Measurements from ENCODE around the gene KLRG1. TPM values are rescaled to one million over a fixed set of nuclear protein-coding genes. Genes with fewer than 3 reads are reported as not detected.

KLRG1 gene
- total RNA-seq, 1 experiment from 2014 or later, result 2.1 TPM

- Histone ChIP-seq H3K14ac (ENCODE audit: insufficient read depth, low read length) (no peak overlapping the region), H3K79me1 (ENCODE audit: insufficient read depth, low read depth, low read length, poor library complexity, severe bottlenecking) (no peaks in the 10 kb centered on the region), H4K20me1 (ENCODE audit: control insufficient read depth, insufficient read depth, insufficient read length) (no peaks in the 10 kb centered on the region), H3K18ac (ENCODE audit: insufficient read length, low read depth, low read length) (no peak overlapping the region), H3K27me3 (ENCODE audit: insufficient read depth, low read length) (no peaks in the 10 kb centered on the region), H3K23ac (ENCODE audit: insufficient read length, low read depth, low read length) (no peak overlapping the region), H3K9me3 (ENCODE audit: control insufficient read depth, low read depth, low read length) (no peaks in the 10 kb centered on the region), H3K79me2 (ENCODE audit: insufficient read depth, low read length) (no peaks in the 10 kb centered on the region), H3K56ac (ENCODE audit: insufficient read length, low read depth, low read length) (no peak overlapping the region), H3K4me1 (ENCODE audit: insufficient read depth, low read length) (peaks cover 3% of the 10 kb centered on the region; the same call in 1 of the 2 replicates), H3K4me2 (ENCODE audit: insufficient read depth, insufficient read length, low read length) (no peak overlapping the region), H4K91ac (ENCODE audit: insufficient read length, low read depth, low read length) (no peak overlapping the region), H4K5ac (ENCODE audit: insufficient read length, low read depth, low read length) (no peak overlapping the region), H2BK12ac (ENCODE audit: insufficient read length, low read depth, low read length) (no peak overlapping the region), H4K8ac (replicated peaks; ENCODE audit: insufficient read length, low read depth, low read length) (no peak overlapping the region), H2BK20ac (ENCODE audit: low read depth, low read length, poor library complexity, severe bottlenecking) (no peak overlapping the region), H2BK5ac (ENCODE audit: insufficient read length, low read length) (no peak overlapping the region), H3K27ac (ENCODE audit: insufficient read length, low read depth, low read length) (no peak overlapping the region), H3K4ac (ENCODE audit: low read depth, low read length) (no peak overlapping the region), H2BK15ac (ENCODE audit: low read depth, low read length) (no peak overlapping the region), H2BK120ac (ENCODE audit: low read depth, low read length, poor library complexity, severe bottlenecking) (no peak overlapping the region), H2AFZ (ENCODE audit: low read length) (no peak overlapping the region), H3K9ac (ENCODE audit: extremely low read depth, insufficient read length, low read length) (no peak overlapping the region), H3K23me2 (ENCODE audit: insufficient read length, low read depth, low read length, poor library complexity, severe bottlenecking) (no peaks in the 10 kb centered on the region), H2AK5ac (ENCODE audit: insufficient read length, low read length) (no peak overlapping the region), H3T11ph (ENCODE audit: low read length) (no peak overlapping the region)
- Mint-ChIP-seq H3K4me1 (peaks cover 3% of the 10 kb centered on the region in 2 experiments), H3K36me3 (ENCODE audit: insufficient read depth in 1 of 3, low read depth in 3 of 3) (peaks cover 0 to 3% (median 0%) of the 10 kb centered on the region in 3 experiments; a peak in 1 of 7 replicates), H3K4me3 (no peak overlapping the region), H3K27me3 (ENCODE audit: low read depth) (no peaks in the 10 kb centered on the region), H3K9me3 (no peaks in the 10 kb centered on the region), H3K27ac (no peak overlapping the region)
- no CpG with 5 or more reads among the region's 4 CpGs for WGBS (ENCODE audit: extremely low coverage, insufficient read length, low lambda C conversion rate)
- TF ChIP-seq CTCF (conservative IDR thresholded peaks at IDR 0.05), result no peak
- no peak for DNase-seq
These were observed 5.9 kb downstream of the KLRG1 start for GRCh38 chr12:8995021-8995775.
